HG02973 (cell line): Measurements from ENCODE around the gene MORC2.

Source experiments
- ATAC-seq: cut with Tn5 transposase; IDR thresholded peaks from one replicate; pipeline ENCODE4 v1.9.1; 2021; ENCODE audit warnings: moderate library complexity; ENCODE audit not compliant: unreplicated experiment

MORC2 gene

DNA sequence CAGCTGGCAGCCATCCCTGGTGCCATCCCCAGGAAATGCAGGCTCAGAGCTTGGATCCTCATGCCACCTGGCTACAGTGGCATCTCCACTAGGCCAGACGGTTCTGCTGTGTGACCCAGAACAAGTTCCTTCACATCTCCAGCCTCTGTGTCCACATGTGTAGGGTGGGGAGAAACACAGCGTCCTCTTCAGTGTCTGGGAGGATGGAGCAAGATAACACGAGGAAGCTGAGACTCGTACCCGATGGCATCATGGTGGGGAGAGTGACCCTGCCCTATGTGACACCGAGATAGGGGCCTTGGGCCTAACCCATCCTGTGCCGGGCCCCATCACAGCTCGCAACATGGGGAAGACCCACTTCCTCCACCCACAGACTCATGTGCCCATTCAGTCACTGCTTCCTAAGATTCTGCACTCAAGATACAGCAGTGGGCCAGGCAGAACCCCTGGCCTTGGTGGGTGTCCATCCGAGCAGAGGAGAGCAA, 78.5 kb downstream of the MORC2 start:
- no peak for ATAC-seq

GRCh38 chr22:30889268-30889995, 79.1 kb downstream of the MORC2 start:
- ATAC-seq = no peak

DNA sequence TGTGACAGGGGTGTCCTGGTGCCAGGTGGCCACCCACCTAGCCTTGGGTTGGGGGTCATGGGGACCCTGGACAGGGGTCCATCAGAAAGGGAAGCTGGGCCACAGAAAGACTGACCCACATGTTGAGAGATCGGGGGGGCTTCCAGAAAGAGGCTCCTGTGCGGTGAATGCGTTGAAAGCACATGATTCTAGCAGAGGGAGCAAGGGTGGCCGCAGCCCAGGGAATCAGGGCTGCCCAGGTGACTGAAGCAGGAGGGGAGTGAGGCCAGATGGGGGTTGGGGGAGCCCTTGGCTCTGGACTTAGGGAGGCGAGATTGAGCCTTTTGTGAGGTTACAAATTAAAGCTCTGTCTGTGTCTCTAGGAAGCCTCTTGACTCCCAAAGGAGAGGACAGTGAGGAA, 80.7 kb downstream of the MORC2 start:
- ATAC-seq = no peak

DNA sequence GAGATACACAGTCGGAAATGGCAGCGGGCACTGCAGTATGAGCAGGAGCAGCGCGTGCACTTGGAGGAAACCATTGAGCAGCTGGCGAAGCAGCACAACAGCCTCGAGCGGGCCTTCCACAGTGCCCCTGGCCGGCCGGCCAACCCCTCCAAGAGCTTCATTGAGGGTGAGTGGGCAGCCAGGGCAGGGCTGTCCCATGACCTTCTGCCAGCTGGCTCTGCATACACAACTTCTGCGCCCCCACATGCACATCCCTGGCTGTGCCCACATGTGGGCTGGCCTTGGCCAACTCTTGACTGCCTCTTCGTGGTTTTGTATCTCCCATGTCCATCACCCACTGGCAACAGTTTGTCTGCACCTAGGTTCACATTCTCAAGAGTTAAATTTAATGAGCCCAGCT, 81.1 kb downstream of the MORC2 start:
- ATAC-seq = no peak

DNA sequence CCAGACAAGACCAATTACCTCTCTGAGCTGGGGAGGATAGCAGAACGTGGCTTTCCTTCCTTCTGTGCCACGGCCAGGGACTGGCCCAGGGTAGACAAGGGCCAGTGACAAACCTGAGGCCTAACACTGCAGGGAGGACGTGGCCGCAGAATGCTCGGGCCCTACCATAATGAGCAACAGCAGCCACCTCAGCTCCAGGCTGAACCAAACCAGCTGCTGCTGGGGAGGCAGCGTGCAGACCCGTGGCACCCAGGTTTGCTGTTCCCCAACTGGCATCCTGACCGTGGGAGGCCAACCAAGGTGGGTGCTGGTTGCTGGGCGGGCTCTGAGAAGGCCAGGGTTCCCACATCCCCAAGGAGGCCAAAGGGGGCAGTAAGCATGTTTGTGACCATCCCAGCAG, 83.0 kb downstream of the MORC2 start:
- no peak for ATAC-seq

GRCh38 chr22:30885001-30885366, 83.6 kb downstream of the MORC2 start:
- ATAC-seq = no peak

DNA sequence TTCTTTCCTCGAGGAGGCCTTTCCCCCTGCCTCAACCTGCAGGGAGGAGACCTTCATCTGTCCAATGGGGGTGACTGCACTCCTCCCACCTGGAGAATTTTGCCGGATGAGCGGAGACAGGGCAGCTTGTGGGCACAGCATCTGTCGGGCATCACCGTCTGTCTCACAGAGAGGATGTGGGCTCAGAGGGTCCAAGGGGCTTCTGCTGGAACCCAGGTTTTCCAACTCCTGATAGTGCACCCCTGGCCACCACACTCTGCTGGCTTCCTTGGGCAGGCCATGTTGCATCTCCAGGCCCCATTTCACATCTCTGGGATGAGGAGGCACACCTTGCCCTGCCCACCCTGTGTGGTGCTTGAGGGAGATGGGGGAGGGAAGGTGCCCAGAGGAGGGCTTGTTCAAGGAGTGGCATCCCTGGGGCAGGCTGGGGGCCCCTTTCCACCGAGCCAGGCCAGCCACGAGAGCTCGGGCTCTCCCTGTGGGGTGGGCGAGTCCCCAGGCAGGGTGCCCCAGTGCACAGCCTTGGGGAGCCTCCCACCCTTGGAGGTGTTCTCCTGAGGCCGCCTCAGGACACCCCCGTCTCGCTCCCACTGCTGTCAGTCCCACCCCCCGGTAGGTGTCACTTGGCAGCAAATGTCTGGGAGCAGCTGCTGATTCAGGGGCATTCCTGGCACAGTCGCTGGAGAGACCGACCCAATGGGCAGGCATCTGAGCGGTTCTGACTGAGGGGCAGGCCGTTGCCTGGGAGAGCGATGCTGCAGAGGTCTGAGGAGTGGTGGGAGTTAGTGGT, 84.2 kb downstream of the MORC2 start:
- no peak for ATAC-seq

DNA sequence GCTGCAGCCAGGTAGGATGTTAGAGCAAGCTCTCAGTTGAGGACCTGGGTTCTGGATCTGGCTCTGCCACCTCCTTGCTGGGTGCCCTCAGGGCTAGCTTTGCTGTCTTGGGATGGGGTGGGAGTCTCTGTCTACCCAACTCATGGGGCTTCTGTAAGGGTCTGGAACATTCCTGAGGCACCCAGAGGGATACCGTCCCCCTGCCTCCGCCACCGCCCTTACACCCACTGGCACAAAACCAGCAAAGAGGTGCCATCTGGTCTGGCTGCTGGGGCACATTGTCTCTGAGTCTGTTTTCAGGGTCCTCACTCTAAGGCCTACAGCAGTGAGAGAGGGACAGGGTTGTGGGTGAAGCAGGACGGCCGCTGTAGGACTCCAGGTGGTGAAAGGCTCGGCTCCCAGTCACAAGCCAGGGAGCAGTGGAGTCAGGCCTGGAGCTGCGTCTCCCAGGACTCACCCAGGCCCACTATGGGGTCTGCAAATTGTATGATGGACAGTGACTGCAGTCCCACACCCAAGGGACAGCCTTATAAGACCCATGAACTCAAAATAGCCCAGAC, 84.9 kb downstream of the MORC2 start:
- ATAC-seq = no peak

GRCh38 chr22:30882974-30883533, 85.5 kb downstream of the MORC2 start:
- ATAC-seq = no peak

GRCh38 chr22:30882184-30882717, 86.3 kb downstream of the MORC2 start:
- no peak for ATAC-seq

DNA sequence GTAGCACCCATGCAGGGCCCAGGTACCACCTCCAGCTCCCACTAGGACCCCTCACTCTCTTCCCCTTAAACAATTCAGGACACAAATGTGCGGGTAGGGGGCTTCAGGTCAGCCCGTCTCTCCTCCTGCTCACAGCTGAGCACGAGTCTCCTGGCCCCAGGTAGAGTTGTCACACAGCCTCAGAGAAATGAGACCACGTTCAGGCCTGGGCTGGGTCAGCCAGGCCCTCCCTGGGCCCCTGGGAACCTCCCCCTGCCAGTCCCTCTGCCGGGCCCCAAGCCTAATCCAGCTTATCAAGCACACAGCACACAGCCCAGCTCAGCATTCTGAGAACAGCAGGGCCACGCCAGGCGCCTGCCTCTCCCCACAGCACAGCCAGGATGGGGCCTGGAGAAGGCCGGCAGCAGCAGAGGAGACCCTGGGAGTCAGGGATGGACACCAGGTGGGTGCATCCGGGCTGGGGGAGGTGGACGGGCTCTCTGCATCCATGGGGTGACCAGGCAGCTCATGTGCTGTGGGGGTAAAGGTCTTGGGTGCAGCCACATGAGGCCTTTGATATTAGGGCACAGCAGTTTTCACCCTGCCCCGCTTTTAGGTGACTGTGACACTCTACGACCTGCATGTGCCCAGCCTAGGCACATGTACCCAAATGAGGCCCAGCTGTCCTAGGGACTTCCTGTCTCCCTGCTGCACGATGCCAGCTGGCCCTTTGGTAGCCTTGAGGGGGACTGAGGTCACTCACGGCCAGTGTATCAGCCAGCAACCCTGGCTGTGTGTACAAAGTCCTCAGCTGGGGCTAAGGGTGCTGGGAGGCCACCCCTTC, 87.0 kb downstream of the MORC2 start:
- ATAC-seq = no peak

DNA sequence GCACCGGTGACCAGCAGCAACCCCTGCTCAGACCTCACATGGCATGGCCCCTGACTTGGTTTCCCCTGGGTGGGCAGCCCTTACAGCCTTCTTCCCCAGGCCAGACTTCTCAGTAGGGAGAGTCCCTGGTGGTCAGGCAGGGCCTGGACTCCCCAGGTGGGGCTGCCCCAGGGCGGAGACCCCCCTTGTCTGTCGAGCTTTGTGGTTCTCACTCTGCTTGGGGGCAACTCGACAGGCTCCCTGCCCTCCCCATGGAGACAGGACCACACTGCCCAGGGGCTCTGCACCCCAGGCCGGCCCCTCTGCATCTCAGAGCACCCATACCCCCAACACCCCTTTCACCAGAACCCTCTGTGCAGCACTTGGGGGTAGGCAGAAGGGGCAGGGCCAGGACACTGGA, 87.7 kb downstream of the MORC2 start:
- no peak for ATAC-seq

DNA sequence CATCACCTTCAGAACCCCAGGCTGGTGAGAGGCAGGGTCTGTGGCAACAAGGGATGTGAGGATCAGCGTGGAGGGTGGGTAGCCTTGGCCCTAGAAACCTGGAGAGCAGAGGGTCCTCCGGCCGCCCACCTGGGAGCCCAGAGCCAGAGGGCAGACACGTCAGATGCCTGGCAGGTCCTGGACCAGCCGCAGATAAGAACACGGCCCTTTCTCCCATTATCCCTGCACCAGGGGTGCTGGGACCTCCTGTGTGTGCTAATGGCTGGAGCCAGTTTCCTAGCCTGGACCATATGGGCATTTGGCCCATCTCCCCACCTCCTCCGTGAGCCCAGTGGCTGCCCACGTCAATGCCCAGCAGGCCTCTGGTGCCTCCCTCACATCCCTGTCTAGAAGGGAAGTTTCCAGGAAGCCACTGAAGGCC, 88.4 kb downstream of the MORC2 start:
- ATAC-seq = no peak

- ATAC-seq = no peak
These were observed 89.2 kb downstream of the MORC2 start for GRCh38 chr22:30879415-30879797.

- ATAC-seq = no peak
These were observed 89.8 kb downstream of the MORC2 start for GRCh38 chr22:30878516-30879414.

GRCh38 chr22:30877662-30878515, 90.7 kb downstream of the MORC2 start:
- no peak for ATAC-seq

DNA sequence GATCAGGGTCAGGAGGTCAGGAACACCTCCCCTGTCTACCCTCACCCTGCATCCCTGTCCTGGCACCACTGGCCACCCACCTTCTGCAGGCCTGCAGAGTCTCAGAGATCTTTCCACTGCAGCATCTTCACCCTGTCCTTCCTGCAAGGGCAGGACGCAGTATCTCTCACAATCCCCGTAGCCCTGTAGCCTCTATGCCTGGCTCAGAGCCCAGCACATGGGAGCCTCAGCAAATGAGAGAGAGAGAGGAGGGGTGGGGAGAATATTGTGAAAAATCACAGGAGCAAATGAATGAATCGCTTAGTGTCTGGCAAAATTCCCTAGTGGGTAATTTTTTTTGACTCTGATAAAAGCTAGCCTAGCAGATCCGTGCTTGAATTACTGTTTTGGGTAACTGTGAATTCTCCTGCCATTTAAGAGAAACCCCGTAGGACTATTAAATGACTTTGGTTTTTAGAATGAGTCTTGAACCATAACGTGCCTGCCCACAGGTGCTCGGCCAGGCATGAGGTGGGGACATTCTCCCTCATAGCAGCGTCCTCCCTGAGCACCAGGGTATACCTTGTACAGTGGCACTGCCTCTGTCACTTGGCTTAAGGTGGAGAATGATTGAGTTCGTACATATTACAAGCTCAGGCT, 91.5 kb downstream of the MORC2 start:
- no peak for ATAC-seq

DNA sequence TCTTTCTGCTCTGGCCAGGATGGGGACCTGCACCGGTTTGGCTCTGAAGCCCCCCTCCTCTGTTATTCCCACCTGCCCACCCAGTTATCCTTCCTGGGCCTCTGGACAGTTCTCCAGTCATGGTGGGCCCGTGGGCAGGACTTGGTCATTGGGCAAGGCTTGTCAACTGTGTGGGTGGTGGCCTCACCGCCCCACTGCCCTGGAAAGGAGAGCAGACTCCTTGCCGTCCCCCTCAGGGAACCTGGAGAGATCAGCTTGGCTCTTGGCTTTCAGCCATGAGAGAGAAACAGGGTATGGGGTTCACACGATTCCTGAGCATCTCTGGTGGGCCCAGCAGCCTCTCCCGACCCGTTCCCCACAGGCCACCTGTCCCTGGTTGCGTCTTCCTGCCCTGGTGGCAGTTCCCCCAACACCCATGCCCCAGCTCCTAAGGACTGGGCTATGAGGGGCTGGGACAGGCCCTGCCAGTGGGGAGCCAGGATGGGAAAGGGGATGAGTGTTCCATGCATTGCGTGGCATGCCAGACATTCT, 92.3 kb downstream of the MORC2 start:
- no peak for ATAC-seq
